ENCODE data around the gene EMP1.
A peak's percentile ranks its signal among the peaks of the same experiment; 100 is the strongest.

The EMP1 gene

GRCh38 chr12:13179211-13180074 lies 17.1 kb upstream of the EMP1 start:
- H3K4me2 ChIP-seq (ENCODE audit: low read length): peak overlapping the region; percentile 28
- H2AK5ac ChIP-seq (ENCODE audit: low read length): no peak overlapping the region
- DNase-seq: peak; percentile 60
- H3K4ac ChIP-seq (ENCODE audit: low read depth, low read length): no peak overlapping the region
- no peak overlapping the region for H4K5ac ChIP-seq (ENCODE audit: low read length)
- H3K4me3 ChIP-seq (ENCODE audit: low read length): no peak overlapping the region
- H3K9ac ChIP-seq (ENCODE audit: low read length): peak overlapping the region; percentile 29
- H2BK120ac ChIP-seq (ENCODE audit: low read depth, low read length): no peak overlapping the region
- H3K79me2 ChIP-seq (ENCODE audit: control insufficient read depth, insufficient read depth, low read length): no peaks in the 10 kb centered on the region
- H2BK5ac ChIP-seq (ENCODE audit: low read length): no peak overlapping the region
- H3K27ac ChIP-seq (ENCODE audit: low read depth, low read length): peak overlapping the region; percentile 24
- no peaks in the 10 kb centered on the region for H3K79me1 ChIP-seq (ENCODE audit: low read length)
- WGBS (ENCODE audit: extremely low coverage, insufficient coverage, low lambda C conversion rate): no CpG with 5 or more reads among the region's 11 CpGs
- H4K8ac ChIP-seq (ENCODE audit: low read depth, low read length): no peak overlapping the region
- H3K4me1 ChIP-seq (ENCODE audit: control insufficient read depth, low read depth, low read length): peaks cover 6% of the 10 kb centered on the region
- no peak overlapping the region for H3K23ac ChIP-seq (ENCODE audit: low read length)
- H3K36me3 ChIP-seq (ENCODE audit: control insufficient read depth, insufficient read depth, low read length): no peaks in the 10 kb centered on the region
- no peak overlapping the region for H3K18ac ChIP-seq (ENCODE audit: low read length)
- H3K27me3 ChIP-seq (ENCODE audit: insufficient read depth, low read length, poor library complexity): no peaks in the 10 kb centered on the region
- H2BK15ac ChIP-seq (replicated peaks; ENCODE audit: low read depth): no peak overlapping the region
- peak overlapping the region; percentile 58 for H3K56ac ChIP-seq (ENCODE audit: low read length)

- no peak overlapping the region for H4K5ac ChIP-seq (ENCODE audit: low read length)
- H3K4me2 ChIP-seq (ENCODE audit: low read length): no peak overlapping the region
- H3K4me1 ChIP-seq (ENCODE audit: control insufficient read depth, low read depth, low read length): peaks cover 6% of the 10 kb centered on the region
- no peak overlapping the region for H3K4ac ChIP-seq (ENCODE audit: low read depth, low read length)
- H3K23ac ChIP-seq (ENCODE audit: low read length): no peak overlapping the region
- H3K9ac ChIP-seq (ENCODE audit: low read length): no peak overlapping the region
- H4K8ac ChIP-seq (ENCODE audit: low read depth, low read length): no peak overlapping the region
- peak overlapping the region; percentile 8 for H3K56ac ChIP-seq (ENCODE audit: low read length)
- no peaks in the 10 kb centered on the region for H3K79me1 ChIP-seq (ENCODE audit: low read length)
- DNase-seq: no peak
- no peak overlapping the region for H3K27ac ChIP-seq (ENCODE audit: low read depth, low read length)
- WGBS (ENCODE audit: extremely low coverage, insufficient coverage, low lambda C conversion rate): no CpG with 5 or more reads among the region's 3 CpGs
- H2AK5ac ChIP-seq (ENCODE audit: low read length): no peak overlapping the region
- H3K18ac ChIP-seq (ENCODE audit: low read length): no peak overlapping the region
- H2BK15ac ChIP-seq (replicated peaks; ENCODE audit: low read depth): no peak overlapping the region
- no peaks in the 10 kb centered on the region for H3K27me3 ChIP-seq (ENCODE audit: insufficient read depth, low read length, poor library complexity)
- no peak overlapping the region for H2BK120ac ChIP-seq (ENCODE audit: low read depth, low read length)
- H2BK5ac ChIP-seq (ENCODE audit: low read length): no peak overlapping the region
- H3K79me2 ChIP-seq (ENCODE audit: control insufficient read depth, insufficient read depth, low read length): no peaks in the 10 kb centered on the region
- H3K4me3 ChIP-seq (ENCODE audit: low read length): no peak overlapping the region
- H3K36me3 ChIP-seq (ENCODE audit: control insufficient read depth, insufficient read depth, low read length): no peaks in the 10 kb centered on the region
Observed at GRCh38 chr12:13181375-13182070, 15.0 kb upstream of the EMP1 start.

GRCh38 chr12:13182881-13183280 lies 13.6 kb upstream of the EMP1 start:
- no peak for DNase-seq
- no peak overlapping the region for H3K18ac ChIP-seq (ENCODE audit: low read length)
- no CpG with 5 or more reads among the region's 1 CpG for WGBS (ENCODE audit: extremely low coverage, insufficient coverage, low lambda C conversion rate)

GRCh38 chr12:13183620-13184019 lies 12.9 kb upstream of the EMP1 start:
- H3K18ac ChIP-seq (ENCODE audit: low read length): no peak overlapping the region
- no peak for DNase-seq
- H3K79me2 ChIP-seq (ENCODE audit: control insufficient read depth, insufficient read depth, low read length): no peaks in the 10 kb centered on the region
- H3K36me3 ChIP-seq (ENCODE audit: control insufficient read depth, insufficient read depth, low read length): no peaks in the 10 kb centered on the region
- no peak overlapping the region for H3K4me2 ChIP-seq (ENCODE audit: low read length)
- no peak overlapping the region for H3K4ac ChIP-seq (ENCODE audit: low read depth, low read length)
- no peak overlapping the region for H3K27ac ChIP-seq (ENCODE audit: low read depth, low read length)
- no peaks in the 10 kb centered on the region for H3K79me1 ChIP-seq (ENCODE audit: low read length)
- H4K8ac ChIP-seq (ENCODE audit: low read depth, low read length): no peak overlapping the region
- no peak overlapping the region for H2AK5ac ChIP-seq (ENCODE audit: low read length)
- no peak overlapping the region for H2BK5ac ChIP-seq (ENCODE audit: low read length)
- H3K9ac ChIP-seq (ENCODE audit: low read length): no peak overlapping the region
- H3K56ac ChIP-seq (ENCODE audit: low read length): no peak overlapping the region
- peak overlapping the region; percentile 83 for H3K23ac ChIP-seq (ENCODE audit: low read length)
- peaks cover 6% of the 10 kb centered on the region for H3K4me1 ChIP-seq (ENCODE audit: control insufficient read depth, low read depth, low read length)
- H3K27me3 ChIP-seq (ENCODE audit: insufficient read depth, low read length, poor library complexity): no peaks in the 10 kb centered on the region
- no peak overlapping the region for H2BK15ac ChIP-seq (replicated peaks; ENCODE audit: low read depth)
- no peak overlapping the region for H4K5ac ChIP-seq (ENCODE audit: low read length)
- H3K4me3 ChIP-seq (ENCODE audit: low read length): no peak overlapping the region
- no peak overlapping the region for H2BK120ac ChIP-seq (ENCODE audit: low read depth, low read length)

More at GRCh38 chr12:13182881-13183280, 13.6 kb upstream of the EMP1 start:
- no peak overlapping the region for H3K27ac ChIP-seq (ENCODE audit: low read depth, low read length)
- no peak overlapping the region for H4K8ac ChIP-seq (ENCODE audit: low read depth, low read length)
- H3K79me1 ChIP-seq (ENCODE audit: low read length): no peaks in the 10 kb centered on the region
- H3K23ac ChIP-seq (ENCODE audit: low read length): no peak overlapping the region
- H2BK120ac ChIP-seq (ENCODE audit: low read depth, low read length): no peak overlapping the region
- H3K56ac ChIP-seq (ENCODE audit: low read length): no peak overlapping the region
- H4K5ac ChIP-seq (ENCODE audit: low read length): no peak overlapping the region
- no peak overlapping the region for H3K4me3 ChIP-seq (ENCODE audit: low read length)
- H2AK5ac ChIP-seq (ENCODE audit: low read length): no peak overlapping the region
- H3K9ac ChIP-seq (ENCODE audit: low read length): no peak overlapping the region
- H3K27me3 ChIP-seq (ENCODE audit: insufficient read depth, low read length, poor library complexity): no peaks in the 10 kb centered on the region
- no peaks in the 10 kb centered on the region for H3K36me3 ChIP-seq (ENCODE audit: control insufficient read depth, insufficient read depth, low read length)
- no peak overlapping the region for H3K4ac ChIP-seq (ENCODE audit: low read depth, low read length)
- H2BK5ac ChIP-seq (ENCODE audit: low read length): no peak overlapping the region
- H3K79me2 ChIP-seq (ENCODE audit: control insufficient read depth, insufficient read depth, low read length): no peaks in the 10 kb centered on the region
- H3K4me1 ChIP-seq (ENCODE audit: control insufficient read depth, low read depth, low read length): peaks cover 6% of the 10 kb centered on the region
- H3K4me2 ChIP-seq (ENCODE audit: low read length): no peak overlapping the region
- no peak overlapping the region for H2BK15ac ChIP-seq (replicated peaks; ENCODE audit: low read depth)

GRCh38 chr12:13186302-13186701 lies 10.2 kb upstream of the EMP1 start:
- DNase-seq: no peak
- no peak overlapping the region for H3K27ac ChIP-seq (ENCODE audit: low read depth, low read length)
- H3K79me2 ChIP-seq (ENCODE audit: control insufficient read depth, insufficient read depth, low read length): no peaks in the 10 kb centered on the region
- no peak overlapping the region for H3K18ac ChIP-seq (ENCODE audit: low read length)
- no peaks in the 10 kb centered on the region for H3K27me3 ChIP-seq (ENCODE audit: insufficient read depth, low read length, poor library complexity)
- no peaks in the 10 kb centered on the region for H3K4me1 ChIP-seq (ENCODE audit: control insufficient read depth, low read depth, low read length)
- no peak overlapping the region for H2BK15ac ChIP-seq (replicated peaks; ENCODE audit: low read depth)
- H3K36me3 ChIP-seq (ENCODE audit: control insufficient read depth, insufficient read depth, low read length): no peaks in the 10 kb centered on the region
- H2BK5ac ChIP-seq (ENCODE audit: low read length): no peak overlapping the region
- H3K79me1 ChIP-seq (ENCODE audit: low read length): no peaks in the 10 kb centered on the region
- H4K5ac ChIP-seq (ENCODE audit: low read length): no peak overlapping the region
- no CpG with 5 or more reads among the region's 4 CpGs for whole genome bisulfite sequencing (ENCODE audit: extremely low coverage, insufficient coverage, low lambda C conversion rate)
- no peak overlapping the region for H3K9ac ChIP-seq (ENCODE audit: low read length)
- H4K8ac ChIP-seq (ENCODE audit: low read depth, low read length): no peak overlapping the region
- H3K23ac ChIP-seq (ENCODE audit: low read length): no peak overlapping the region
- no peak overlapping the region for H2BK120ac ChIP-seq (ENCODE audit: low read depth, low read length)
- no peak overlapping the region for H2AK5ac ChIP-seq (ENCODE audit: low read length)
- H3K4ac ChIP-seq (ENCODE audit: low read depth, low read length): no peak overlapping the region
- H3K4me3 ChIP-seq (ENCODE audit: low read length): no peak overlapping the region
- no peak overlapping the region for H3K56ac ChIP-seq (ENCODE audit: low read length)
- no peak overlapping the region for H3K4me2 ChIP-seq (ENCODE audit: low read length)

Data from mesendoderm (in vitro differentiated cells).